22Rv1 (cell line): ENCODE results near the gene PLPP1.
A peak's percentile ranks its signal among the peaks of the same experiment; 100 is the strongest.

Source experiments
- H3K27ac ChIP-seq: fragments of 450-650 bp; 2 replicates; pipeline ENCODE4 v1.5.1; 2017
- ZFX ChIP-seq: fragments of 450-650 bp; IDR thresholded peaks from 2 replicates; pipeline ENCODE4 v1.6.1; 2017; ENCODE audit warnings: antibody characterized with exemption, borderline replicate concordance
- TF ChIP-seq, protein P1 (sequence below): fragments of 450-650 bp; IDR thresholded peaks from 2 replicates; pipeline ENCODE4 v1.5.1; 2017; ENCODE audit warnings: mild to moderate bottlenecking

Gene PLPP1

DNA sequence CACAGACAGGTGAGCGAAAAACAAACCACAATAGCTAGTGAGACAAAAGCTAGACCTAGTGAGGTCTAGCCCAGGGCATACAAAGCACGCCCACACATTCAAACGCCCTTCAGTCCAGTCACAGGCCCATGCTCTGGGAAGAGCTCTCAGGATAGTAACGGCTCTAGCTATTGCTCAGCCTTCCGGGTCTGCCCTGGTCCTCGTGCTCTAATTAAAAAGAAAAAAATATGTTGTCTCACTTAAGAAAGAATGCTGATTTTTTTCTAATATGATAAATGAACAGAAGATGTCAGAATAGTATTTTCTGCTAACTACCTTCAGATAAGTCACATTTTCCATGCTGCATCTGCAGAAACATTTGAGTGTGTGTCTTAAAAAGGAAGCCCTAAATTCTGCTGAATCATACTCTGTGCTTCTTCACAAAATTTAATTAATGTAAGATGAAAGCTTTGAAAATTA lies 94.5 kb downstream of the PLPP1 start:
- H3K27ac ChIP-seq, result no peak overlapping the region

DNA sequence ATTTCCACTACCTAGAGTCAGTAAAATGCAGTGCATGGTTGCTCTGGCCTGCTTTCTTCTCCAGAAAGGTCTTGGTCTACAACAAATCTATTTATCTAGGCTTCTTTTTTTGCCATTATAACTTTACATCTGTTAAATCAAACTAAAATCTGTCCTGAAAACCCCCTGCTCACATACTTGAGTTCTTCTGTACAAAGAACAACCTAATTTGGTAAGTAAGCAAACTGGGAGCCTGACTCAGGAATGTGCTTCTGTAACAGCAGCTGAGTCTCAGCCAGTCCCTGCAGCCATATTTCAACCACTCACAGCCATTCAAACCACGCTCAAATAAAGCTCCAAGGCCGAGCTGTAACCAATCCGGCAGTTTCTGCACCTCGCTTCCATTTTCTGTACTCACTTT lies 95.8 kb downstream of the PLPP1 start:
- H3K27ac ChIP-seq, result peak overlapping the region; percentile 59
- no peak for TF ChIP-seq ZFX
- TF ChIP-seq, protein P1, sequence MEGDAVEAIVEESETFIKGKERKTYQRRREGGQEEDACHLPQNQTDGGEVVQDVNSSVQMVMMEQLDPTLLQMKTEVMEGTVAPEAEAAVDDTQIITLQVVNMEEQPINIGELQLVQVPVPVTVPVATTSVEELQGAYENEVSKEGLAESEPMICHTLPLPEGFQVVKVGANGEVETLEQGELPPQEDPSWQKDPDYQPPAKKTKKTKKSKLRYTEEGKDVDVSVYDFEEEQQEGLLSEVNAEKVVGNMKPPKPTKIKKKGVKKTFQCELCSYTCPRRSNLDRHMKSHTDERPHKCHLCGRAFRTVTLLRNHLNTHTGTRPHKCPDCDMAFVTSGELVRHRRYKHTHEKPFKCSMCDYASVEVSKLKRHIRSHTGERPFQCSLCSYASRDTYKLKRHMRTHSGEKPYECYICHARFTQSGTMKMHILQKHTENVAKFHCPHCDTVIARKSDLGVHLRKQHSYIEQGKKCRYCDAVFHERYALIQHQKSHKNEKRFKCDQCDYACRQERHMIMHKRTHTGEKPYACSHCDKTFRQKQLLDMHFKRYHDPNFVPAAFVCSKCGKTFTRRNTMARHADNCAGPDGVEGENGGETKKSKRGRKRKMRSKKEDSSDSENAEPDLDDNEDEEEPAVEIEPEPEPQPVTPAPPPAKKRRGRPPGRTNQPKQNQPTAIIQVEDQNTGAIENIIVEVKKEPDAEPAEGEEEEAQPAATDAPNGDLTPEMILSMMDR, result no peak

More for the DNA sequence above, 94.5 kb downstream of the PLPP1 start:
- TF ChIP-seq ZFX, result no peak
- TF ChIP-seq, protein P1, result no peak

DNA sequence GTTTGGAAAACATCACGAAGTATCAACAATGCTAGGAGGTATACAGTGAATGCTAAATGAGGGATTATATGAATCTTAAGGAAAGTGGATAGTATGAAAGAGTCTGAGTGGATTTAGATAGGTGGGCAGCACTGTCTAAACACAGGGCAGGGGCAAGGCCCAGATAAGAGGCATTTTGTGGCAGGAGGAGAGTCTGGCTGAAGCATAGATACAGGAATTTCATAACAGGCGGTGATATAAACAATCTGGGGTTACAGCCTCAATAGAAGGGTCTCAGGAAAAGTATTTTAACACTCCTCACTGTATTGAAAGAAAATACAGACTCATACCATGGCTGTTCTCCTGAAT lies 96.9 kb downstream of the PLPP1 start:
- TF ChIP-seq, protein P1, result no peak
- TF ChIP-seq ZFX, result no peak
- peak overlapping the region; percentile 59 for H3K27ac ChIP-seq

DNA sequence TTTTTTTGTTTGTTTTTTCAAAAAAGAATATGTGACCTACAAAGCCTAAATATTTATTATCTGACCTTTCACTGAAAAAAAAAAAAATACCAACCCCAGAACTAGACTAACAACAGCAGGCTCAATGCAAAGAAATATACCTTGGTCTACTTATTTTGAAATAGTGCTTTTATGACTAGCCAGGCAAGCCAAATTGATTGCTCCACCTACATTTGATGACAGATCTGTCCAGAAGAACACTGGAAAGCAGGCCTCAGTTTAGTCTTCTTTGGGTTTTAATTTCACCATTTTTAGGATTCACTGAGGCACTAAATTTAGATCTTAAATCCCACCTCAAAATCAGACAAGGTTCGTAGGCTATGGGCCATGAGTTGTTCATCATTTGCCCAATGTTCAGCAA lies 97.3 kb downstream of the PLPP1 start:
- TF ChIP-seq ZFX, result no peak
- TF ChIP-seq, protein P1, result no peak
- H3K27ac ChIP-seq, result peak overlapping the region; percentile 59

DNA sequence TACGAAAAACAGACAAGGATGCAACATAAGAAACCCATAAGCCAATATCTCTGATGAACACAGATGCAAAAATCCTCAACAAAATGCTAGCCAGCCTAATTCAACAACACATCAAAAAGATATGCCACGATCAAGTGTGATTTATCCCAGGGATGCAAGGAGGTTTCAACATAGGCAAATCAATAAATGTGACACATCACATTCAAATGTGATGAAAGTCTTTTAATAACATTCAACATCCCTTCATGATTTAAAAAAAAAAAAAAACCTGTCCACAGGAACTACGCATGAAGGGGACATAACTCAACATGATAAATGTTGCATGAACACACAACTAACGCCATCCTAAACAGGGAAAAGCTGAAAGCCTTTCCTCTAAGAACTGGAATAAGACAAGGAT lies 102.2 kb downstream of the PLPP1 start:
- TF ChIP-seq, protein P1, result no peak
- TF ChIP-seq ZFX, result no peak
- H3K27ac ChIP-seq, result no peak overlapping the region

DNA sequence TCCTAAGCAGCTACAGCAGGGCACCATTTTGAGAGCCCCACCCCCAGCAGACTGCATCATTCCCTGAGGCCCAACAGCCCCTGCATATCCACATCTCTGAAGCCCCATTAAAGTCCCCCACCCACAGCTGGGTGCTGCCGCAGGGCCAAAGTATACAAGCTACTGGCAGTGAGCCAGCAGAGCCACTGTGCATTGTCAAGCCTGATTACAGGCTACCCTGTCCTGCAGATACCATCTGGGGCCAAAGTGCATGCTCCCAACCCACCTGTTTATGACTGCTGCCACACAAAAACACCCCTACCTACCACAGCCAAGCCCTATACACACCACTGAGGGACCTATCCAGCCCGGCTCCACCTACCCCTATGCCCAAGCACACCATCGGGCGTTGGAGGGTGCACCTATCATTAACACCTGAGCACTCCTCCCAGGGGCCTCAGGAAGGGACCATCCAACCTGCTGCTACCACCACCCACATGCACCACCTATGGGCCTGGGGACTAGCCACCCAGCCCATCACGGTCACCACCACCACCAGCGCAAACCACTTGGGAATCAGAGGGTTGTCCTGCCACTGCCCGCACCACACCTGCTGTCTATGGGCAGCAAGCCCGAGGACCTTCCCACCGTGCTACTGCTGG lies 105.0 kb downstream of the PLPP1 start:
- TF ChIP-seq, protein P1, result no peak
- TF ChIP-seq ZFX, result no peak
- no peak overlapping the region for H3K27ac ChIP-seq

DNA sequence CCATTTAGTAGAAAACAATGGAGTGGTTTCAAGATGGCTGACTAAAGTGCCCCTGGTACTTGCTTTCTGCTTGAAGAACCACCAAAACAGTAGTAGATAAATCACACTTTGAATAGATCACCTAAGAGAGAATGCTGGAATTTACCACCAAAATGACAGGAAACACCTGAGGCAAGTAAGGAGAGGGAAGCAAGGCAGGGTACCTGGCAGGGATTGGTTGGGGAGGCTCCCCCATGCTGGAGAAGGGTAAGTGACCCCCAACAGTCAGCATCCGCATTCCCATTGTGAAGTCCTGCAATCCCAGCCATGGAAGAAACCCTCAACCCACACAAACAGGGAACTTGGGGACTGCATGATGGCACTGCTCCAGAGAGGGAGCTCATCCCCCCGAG lies 105.5 kb downstream of the PLPP1 start:
- H3K27ac ChIP-seq, result no peak overlapping the region
- TF ChIP-seq ZFX, result no peak
- TF ChIP-seq, protein P1, result no peak
